HG02943 (cell line): Measurements from ENCODE around the gene PTTG2.
"Not testable (repeated sequence)": the region's sequence is repeated elsewhere in the genome, so short reads cannot be mapped to it uniquely, and the experiment has no call there.

Experiments
- ATAC-seq: cut with Tn5 transposase; IDR thresholded peaks from one replicate; pipeline ENCODE4 v1.9.1; 2021; ENCODE audit warnings: mild to moderate bottlenecking, low read depth, moderate library complexity; ENCODE audit not compliant: unreplicated experiment

The PTTG2 gene

DNA sequence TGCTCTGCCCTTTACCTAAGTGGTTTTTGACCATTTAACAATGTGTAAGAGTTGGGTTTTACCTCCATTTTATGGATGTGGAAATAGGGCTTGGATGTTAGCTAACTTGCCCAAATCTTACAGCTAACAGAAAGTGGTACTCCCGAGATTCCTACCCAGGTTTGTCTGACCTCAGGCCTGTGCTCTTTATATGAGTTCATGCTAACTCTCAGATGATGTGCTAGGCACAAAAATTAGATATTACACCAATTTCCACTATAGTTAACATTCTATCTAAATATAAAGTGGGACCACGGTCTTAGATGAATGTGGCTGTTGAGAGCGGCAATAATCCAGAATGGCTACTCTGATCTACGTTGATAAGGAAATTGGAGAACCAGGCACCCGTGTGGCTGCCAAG is at the start of gene PTTG2:
Gene PTTG2, plus strand, starts transcription at position 301 of the 400 bp plus-strand sequence. Its CDS starts 37 bp downstream, at position 338.
- ATAC-seq: no peak

DNA sequence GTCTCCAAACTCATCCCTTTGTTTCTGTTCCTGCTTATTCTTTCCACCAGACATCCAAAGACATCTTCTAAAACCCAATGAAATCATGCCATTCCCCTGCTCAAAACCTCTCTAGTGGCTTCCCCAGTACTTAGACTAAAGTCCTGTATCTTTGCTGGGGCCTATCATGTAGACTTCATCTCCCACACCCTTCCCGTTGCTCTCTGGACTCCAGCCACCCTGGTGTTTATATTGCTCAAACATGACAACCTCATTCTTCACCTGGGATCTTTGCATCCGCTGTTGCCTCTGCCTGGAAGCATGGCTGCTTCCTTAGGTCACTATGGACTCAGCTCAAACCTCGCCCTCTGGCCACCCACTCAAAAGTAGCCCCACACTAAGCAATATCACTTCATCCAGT is 45.7 kb upstream of the PTTG2 start:
- ATAC-seq: no peak

DNA sequence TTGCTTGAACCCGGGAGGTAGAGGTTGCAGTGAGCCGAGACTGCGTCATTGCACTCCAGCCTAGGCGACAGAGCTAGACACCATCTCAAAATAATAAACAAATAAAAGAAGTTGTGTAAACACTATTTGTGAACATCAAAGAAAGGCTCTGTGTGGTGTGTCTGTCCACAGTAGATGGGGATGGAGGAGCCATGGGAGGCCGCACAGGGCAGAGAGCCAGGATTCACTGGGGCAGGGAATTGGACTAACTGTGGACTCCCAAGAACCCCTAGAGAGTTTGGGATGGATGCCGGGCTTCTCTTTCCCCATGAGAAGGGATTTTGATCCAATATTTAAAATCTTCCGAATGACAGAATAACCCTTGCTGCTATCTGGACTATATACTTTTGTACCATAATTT is 42.8 kb upstream of the PTTG2 start:
- no peak for ATAC-seq

DNA sequence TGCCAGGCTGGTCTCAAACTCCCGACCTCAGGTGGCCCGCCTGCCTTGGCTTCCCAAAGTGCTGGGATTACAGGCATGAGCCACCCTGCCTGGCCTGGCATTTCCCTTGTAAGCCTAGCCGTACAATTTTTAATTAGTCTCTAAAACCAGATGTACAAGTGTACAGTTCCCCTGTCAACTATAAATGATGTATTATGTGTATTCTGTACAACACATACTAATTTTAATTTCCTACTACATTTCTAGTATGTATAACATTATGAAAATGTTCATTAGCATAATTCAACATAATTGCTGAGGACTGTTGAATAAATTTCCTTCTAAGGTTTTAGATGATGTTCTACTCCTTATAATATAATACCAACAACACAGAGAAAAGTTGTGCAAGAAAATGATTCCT is 41.5 kb upstream of the PTTG2 start:
- no peak for ATAC-seq

DNA sequence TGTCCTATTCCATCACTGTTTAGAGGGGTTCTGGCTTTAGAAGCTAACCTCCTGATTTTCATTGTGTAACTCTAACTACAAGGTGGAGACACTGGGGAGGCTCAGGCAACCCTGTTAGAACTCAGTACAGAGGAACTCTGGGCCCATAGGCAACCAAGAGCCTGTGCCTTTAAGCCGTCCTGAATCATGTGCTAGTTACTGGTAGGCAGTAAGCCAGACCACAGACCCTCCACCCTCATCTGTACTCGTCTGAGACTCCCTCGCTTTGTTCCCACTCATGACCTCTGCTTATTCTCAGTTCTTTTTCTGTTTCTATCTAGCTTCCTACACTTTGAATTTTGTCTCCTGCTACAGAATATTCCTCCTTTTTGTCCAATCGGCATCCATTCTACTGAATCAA is 37.9 kb upstream of the PTTG2 start:
- ATAC-seq: no peak

DNA sequence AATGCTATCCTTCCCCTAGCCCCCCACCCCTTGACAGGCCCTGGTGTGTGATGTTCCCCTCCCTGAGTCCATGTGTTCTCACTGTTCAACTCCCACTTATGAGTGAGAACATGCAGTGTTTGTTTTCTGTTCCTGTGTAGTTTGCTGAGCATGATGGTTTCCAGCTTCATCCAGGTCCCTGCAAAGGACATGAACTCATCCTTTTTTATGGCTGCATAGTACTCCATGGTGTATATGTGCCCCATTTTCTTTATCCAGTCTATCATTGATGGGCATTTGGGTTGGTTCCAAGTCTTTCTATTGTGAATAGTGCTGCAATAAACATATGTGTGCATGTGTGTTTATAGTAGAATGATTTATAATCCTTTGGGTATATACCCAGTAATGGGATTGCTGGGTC is 37.1 kb upstream of the PTTG2 start:
- ATAC-seq: not testable (repeated sequence)

DNA sequence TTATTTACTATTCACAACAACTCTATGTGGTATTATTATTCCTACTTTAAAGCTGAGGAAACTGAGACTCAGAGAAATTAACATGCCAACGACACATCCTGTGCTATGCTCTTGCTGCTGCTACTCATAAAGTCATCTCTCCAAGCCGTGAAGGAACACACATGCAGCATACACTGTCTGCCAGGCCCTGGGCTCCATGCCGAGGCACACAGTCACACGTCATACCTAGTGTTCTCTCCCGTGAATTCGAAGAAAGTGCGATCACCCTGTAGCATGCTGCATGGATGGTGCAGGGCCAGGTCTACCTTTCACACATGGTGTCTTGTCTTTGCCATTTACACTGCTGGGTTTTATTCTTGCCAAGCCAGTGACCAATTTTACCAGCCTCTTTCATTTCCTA is 35.3 kb upstream of the PTTG2 start:
- no peak for ATAC-seq

DNA sequence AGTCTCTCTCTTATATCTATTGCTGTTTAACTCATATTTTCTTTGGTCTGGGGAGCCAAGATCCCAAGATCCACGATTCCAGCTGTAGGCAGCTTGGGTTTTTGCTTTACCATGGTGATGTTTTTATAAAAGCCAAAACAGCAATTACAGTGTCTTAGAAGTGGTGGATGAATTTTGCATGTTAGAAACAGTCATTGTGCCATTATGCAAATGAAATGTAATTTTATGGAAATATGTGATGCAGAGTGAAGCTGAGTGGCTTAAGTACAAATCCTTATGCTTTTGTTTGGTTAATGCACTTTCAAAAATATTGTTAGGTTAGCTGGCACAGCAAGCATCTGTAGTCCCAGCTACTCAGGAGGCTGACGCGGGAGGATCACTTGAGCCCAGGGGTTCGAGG is 32.8 kb upstream of the PTTG2 start:
- ATAC-seq: no peak

DNA sequence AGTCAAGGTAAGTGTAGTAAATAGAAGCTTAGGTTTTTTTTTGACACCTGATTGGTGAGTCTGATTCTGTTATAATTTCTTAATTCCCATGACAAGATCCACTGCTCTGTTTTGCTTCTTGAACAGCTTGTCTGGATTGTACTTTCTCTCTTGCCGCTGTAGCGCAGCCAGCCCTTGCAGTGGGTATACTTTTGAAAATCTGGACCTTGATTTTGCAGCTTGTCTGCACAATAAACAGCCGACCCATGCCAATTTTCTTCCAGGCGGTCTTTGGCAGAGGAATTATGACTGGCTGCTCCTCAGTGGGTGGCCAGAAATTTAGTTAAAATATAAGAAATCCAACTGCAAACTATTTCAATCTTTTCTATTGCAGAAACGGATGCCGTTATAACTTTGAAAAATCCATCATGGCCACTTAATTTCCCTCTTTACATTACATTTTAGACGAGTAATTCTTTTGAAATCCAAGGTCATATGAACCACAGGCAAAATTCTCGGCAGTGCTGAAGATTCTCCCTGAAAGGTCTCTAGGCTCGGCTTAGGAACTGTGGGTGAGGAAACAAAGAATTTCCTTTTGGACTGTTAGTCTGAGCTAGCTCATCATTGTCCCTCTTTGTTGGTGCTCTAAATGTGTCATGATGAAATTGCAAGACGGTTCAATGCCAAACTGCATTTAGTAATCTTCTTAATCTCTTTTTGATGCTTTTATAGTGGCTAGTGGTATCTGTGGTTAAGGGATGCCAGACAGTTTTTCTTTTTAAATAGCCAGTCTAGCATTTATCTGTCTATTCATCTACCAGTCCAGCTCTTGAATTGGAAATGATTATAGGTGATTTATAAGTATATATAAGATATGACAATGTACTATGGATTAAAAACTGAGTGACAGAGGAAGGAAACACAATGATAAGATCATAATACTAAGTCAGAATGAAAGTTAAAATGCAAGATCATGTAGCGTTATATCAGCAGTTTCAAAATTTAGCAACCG is 31.5 kb upstream of the PTTG2 start:
- ATAC-seq: no peak

DNA sequence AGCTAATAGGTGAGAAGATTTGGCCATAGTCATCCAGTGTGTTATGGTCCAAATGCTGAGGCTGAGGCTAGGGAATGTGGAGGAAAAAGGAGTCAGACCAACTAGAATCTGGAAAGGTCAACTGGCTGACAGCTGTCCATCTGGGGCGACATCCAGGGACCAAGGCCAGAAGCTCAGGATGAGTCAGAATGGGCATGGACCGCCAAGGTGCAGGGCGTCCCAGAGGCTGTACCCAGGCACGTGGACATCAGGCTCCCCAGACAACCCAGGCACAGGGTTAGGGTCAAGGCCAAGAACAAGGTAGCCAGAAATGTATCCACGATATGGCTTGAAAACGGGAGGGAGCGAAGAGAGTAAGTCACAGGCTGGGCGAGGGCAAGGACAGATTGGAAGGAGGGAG is 26.1 kb upstream of the PTTG2 start:
- no peak for ATAC-seq

DNA sequence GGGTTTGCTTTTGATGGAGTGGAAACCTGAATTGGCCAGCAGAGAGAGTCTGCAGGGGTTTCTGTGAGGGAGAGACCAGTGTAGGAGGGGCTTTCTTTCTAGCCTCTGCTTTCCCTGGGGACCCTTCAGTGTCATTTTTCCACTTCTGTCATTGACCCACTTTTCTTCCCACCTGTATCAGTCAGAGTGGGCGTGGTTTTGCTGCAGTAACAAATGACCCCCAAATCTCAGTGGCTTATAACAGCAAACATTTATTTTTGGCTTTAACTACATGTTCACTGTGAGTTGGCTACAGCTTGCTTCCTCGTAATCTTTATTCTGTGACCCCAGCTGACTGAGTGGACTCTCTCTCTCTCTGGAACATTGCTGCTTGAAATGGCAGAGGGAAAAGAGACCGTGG is 25.6 kb upstream of the PTTG2 start:
- ATAC-seq: no peak

DNA sequence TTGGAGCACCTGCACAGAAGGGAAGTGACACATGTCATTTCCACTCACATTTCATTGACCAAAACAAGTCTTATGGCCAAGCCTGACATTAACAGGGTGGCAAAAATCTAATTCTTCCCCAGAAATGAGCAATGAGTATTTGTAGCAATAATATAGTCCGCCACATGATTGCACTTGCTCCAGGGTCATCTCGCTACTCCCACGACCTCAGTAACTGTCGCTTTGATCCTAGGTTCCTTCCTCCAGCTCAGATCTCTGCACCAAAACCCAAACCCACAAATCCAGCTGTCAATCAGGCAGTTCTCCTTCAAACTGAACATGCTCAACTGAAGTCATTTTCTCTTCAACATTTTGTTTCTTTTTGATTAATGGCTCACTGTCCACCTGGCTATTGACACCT is 25.2 kb upstream of the PTTG2 start:
- ATAC-seq: no peak

DNA sequence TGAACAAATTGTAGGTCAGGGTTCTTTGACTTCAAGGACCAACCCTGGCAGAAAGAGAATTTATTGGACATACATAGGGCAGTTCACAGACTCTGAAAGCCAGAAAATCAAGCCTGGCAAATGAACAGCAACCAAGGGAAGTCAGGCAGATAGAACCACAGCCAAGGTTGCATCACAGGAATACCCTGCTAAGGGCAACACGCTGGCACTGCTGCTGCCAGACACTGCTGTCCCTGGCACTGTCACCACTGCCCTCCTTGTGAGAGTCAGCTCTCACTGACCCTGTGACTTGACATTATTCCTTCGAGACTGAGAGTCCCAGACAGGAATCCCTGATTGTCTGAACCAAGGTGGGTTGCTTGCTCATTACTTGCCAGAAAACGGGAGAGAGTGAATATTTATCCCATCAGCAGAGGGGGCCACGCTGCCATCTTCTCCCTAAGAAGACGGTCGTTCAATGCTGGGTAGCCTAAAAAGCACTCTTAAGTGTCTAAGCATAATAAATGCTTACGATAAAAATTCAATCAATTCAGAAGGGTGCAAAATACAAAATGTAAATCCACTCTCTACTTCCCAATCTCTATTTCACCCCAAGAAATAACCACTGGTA is 23.2 kb upstream of the PTTG2 start:
- ATAC-seq: no peak

DNA sequence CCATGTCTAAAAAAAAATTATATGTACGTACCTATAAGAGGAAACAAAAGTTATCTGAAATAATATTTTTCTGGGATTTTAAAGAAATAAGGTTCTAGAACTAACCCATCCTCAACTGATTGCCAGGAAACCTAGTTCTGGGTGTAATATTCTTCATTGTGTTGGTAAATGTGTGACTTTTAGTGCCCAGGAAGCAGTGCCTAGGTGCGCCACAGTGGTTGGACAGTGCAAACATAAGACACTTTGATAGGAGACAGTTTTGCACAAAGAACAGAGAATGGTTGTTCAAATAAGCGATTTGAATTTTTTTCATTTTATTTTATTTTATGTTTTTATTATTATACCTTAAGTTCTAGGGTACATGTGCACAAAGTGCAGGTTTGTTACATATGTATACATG is 22.0 kb upstream of the PTTG2 start:
- no peak for ATAC-seq

DNA sequence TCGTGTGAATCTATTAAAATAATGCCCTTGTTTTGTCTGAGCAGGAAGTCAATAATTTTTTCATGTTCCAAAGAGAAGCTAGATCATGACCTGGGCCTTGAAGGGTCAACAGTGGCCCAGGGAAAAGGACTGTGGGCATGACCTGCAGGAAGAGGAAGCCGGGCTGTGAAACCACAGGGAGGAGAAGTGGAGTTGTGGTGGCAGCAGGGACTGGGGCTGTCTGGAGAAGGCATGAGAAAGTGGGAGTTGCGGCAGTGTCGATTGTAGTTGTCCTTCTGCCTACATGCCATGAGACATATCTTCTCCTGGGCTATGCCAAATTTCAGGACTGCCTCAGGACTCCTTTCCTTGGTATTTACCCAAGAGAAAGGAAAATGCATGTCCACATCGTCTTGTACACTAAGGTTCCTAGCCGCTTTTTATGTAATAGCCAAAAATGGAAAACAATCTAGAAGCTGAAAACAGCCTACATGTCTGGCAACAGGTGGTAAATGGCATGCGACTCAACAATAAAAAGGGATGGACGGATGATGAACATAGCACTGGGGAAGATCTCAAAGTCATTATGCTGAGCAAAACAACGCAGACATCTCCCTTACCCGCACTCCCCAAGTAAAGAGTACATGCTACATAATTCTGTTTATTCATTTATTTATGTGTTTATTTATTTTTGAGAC is 13.6 kb upstream of the PTTG2 start:
- no peak for ATAC-seq

DNA sequence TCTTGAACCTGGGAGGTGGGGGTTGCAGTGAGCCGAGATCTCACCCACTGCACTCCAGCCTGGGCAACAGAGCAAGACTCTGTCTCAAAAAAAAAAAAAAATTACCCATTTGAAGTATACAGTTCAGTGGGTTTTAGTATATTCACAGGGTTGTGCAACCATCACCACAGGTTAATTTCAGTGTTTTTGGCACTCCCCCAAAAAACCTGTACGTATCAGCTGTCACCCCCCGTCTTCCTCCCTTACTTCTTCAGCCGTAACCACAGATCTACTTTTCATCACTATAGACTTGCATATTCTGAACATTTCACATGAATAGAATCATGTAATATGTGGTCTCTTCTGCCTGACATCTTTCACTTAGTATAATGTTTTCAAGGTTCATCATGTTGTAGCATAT is 11.7 kb upstream of the PTTG2 start:
- no peak for ATAC-seq

DNA sequence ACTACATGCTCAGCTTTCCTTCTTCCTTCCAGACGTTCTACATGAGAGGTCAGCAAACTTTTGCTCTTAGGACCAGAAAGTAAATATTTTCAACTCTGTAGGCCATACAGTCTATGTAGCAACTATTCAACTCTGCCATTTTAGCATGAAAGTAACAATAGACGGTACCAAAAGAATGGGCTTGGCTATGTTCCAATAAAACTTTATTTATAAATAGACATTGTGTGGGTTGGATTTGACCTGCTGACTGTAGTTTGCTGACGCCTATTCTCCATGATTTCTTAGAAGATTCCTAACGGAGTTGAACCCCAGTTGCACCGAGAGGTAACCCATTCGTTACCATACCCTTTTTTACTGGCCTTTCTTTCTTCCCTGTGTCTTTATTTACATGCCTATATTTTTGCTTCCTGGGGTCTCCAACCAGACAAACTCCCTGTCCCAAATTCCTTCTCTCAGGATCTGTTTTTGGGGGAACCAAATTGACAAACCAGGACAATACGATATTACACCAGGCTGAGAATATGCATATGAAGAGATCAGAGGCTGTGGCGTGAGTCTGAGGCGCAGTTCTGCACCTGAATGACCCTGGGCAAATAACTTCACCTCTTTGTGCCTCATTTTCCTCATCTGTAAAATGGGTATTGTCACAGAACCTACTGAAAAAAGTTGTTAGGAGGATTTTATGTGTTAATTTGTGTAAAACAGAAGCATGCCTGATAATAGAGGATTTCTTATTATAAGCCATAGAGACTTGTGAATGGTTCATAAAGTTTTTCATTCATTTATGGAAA is 10.4 kb upstream of the PTTG2 start:
- no peak for ATAC-seq

DNA sequence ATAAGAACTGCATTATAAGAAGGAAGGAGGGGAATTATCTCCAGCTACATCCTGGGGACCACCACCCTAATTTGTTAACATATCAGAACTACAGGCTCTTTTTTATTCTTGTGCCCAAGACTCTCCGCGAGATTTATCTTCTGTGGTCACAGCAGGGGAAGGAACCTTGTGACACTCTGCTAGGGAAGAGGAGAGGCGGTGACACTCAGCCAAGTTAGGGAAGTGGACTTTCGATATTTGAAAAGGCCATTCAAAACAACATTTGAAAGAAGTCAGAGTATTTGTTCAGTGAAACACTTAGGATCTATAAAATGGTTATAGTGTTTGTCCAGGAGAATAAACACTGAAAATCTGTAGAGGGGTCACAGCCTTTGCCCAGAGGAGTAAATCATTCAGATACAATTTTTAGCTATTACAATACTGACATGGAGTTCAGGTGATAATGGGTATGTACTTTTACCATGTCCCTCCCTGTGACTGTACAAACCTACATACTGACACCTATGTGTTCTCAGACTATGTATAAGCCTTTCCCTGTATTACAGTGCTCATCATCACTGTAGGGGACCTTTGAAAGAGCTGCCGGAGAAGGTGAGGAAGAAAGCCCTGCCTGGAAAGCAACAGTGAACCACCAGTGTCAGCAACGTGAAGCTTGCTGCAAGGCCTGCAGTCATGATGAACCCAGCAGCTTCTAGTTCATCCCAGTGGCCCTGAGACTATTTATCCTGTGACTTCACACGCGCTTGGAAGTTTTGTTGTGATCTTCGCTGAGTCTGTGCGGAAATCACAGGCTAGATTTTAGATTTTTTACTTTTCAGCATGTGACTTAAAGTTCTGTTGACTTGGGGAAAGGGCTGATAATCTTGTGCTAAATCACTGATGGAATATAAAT is 8.5 kb upstream of the PTTG2 start:
- ATAC-seq: no peak

DNA sequence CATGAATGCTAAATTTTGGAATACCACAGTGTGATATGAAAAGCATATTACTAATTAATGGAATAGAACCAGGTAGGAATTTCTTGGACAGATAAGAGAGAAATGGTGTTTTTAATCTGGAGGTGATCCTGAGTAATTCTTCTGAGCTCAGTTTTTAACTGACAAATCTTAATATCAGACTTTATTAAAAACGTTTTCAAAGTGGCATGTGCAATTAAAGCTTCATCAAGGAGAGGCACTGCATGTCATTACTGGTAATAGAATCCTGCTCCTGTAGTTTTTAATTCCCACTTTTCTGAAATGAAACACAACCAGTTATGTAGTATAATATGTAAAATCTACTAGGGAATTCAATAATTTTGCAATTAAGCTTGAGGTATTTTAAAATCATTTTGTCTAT is 7.0 kb upstream of the PTTG2 start:
- no peak for ATAC-seq
